Effector CD4-positive, alpha-beta T cell (primary cell): ENCODE results near the gene BCL2.

Source experiments
- DNase-seq: peaks from one replicate; pipeline ENCODE4 v3.0.0-alpha.2; 2020

Gene BCL2

DNA sequence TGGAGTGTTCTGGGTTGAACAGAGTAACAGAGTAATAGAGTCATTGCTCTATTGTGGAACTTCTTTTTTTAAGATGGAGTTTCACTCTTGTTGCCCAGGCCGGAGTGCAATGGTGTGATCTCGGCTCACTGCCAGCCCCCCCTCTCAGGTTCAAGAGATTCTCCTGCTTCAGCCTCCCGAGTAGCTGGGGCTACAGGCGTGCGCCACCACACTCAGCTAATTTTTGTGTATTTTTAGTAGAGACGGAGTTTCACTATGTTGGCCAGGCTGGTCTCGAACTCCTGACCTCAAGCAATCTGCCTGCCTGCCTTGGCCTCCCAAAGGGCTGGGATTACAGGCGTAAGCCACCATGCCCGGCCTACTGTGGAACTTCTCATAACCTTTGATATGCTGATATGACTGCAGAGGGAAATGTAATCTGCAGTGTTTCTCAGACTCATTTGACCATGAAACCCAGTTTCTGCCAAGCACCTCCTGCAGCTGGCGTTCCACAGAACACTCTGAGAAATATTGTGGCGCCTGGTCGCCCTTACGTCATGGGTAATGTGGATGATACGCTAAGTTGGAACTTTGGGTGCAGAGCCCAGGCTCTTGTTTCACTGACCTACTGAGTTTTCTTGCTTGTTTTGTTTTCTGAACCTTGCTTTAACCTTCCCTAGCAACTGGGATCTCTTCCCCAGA is 213.8 kb downstream of the BCL2 start:
- DNase-seq, result no peak

DNA sequence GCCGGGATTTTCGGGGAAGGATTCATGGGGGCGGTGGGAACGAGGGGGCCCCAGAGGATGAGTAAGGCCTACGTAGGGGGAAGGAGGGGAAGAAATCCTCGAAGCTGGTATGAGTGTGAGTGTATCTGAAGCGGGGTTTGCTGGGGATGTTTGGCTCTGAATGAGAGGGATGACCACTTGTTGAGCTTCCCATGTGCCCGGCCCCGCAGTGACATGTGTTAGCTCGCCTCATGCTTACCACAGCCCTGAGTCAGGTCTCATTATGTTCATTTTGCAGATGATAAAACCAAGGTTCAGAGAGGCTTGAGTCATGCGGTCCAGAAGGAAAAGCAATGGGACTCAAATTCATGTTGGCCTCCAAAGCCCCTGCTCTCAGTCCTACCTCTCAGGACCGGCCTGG is 214.7 kb downstream of the BCL2 start:
- DNase-seq, result no peak

DNA sequence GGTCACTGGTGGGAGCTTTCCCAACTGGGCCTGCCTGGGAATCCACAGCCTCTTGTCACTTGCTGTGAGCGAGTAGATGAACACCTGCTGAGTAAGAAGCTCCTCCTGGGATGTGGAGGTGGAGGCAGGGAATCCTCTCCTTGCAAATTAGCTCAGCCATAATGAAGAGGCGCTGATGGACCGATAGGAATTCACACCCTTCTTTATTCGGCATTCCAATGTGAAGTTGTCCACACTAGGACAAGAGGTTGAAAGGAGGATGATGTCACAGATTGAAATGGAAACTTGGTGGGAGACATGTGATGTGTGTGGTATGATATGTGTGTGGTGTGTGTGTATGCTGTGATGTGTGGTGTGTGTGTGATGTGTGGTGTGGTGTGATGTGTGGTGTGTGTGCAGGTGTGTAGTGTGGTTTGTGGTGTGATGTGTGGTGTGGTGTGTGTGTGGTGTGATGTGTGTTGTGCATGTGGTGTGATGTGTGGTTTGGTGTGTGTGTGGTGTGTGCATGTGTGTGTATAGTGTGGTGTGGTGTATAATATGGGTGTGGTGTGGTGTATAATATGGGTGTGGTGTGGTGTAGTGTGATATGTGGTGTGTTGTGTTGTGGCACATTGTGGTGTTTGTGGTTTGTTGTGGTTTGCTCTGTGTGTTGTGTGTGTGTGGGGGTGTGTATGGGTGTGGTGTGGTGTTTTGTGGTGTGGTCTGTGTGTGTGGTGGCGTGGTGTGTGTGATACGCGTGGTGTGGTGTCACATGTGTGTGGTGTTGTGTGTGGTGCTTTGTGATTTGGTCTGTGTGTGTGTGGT is 216.4 kb downstream of the BCL2 start:
- no peak for DNase-seq

DNA sequence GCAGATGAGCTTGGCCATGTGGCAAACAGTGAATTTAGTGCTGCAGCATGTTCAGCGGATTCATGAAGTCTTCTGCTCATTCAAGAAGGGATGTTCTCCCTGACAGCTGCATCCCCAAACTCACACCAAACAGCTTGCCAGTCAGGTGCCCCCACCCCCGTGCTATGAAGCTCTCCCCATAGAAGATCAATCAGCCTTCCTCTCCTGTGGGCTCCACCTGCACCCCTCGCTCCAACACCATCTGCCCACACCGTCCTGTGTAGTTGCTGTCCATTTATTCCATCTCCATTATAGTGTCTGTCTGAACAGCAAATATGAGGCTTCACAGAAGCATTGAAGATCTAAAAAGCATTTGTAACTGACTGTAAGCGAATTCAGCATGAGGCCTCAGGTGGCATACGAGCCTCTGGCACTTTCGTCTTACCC is 218.9 kb downstream of the BCL2 start:
- DNase-seq, result no peak

DNA sequence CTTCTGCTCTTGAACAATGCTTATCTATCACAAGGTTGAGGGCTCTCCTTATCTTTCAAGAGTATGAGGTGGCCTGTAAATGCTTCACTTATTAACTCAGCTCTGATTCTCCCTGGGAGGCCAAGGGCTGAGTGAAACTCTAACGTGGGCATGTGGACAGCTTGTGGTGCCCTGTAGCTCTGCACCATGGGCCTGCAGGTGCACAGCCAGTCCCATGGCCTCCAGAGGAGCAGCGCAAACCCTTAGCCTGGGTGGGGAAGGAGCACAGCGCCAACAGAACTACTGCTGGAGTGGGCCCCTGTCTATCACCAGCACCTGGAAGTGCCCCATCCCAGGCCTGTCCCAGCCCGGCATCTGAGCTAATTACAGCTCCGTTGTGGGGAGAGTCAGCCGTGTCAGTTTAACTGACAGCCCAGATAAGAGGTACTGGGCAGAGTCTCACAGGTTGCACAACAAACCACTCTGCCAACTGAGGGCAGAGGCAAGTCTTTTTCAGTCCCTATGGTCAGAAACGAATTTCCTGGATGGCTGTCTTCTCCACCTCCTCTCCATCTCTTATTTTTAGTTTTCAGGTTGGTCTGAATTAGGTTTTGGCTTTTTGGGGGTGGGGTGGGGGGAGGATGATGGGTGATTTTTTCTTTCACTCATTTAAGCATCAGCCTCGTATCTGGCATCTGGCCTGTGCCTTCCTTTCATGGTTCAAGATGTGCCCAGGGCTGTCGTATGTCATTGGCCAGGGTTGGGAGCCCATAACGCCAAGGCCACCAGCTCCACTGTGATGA is 219.5 kb downstream of the BCL2 start:
- no peak for DNase-seq

DNA sequence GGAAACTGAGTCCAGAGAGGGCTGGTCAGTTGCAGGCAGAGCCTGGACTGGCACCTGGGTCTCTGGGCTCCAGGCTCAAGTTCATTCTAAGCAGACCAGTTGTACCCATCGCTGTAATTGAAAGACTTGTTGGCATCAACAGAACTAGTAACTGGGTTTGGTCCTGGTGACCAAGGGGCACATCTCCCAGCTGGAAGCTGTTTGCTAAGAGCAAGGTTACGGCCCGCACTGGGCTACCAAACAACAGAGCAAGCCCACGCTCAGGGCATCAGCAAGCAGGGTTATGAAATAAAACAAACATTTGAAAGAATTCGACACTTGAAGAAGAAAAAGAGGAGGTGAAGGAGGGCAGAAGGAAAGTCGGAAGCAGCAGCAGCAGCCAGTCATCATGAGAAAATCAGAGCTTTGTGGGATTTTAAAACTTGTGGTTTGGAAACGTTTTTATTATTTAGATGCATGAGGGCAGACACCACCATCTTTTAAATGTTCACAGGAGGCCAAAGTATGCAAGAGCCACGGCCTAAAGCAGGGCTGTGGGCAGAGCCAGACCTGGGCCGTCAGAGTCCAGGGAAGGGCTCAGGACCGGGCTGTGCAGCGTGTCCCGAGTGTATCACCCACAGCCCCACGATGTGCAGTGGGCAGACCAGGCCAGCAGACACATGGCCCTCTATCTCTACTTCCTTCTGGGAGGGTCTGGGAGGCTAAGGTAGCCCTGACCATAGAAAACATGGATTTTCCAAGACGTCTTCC is 220.3 kb downstream of the BCL2 start:
- no peak for DNase-seq

DNA sequence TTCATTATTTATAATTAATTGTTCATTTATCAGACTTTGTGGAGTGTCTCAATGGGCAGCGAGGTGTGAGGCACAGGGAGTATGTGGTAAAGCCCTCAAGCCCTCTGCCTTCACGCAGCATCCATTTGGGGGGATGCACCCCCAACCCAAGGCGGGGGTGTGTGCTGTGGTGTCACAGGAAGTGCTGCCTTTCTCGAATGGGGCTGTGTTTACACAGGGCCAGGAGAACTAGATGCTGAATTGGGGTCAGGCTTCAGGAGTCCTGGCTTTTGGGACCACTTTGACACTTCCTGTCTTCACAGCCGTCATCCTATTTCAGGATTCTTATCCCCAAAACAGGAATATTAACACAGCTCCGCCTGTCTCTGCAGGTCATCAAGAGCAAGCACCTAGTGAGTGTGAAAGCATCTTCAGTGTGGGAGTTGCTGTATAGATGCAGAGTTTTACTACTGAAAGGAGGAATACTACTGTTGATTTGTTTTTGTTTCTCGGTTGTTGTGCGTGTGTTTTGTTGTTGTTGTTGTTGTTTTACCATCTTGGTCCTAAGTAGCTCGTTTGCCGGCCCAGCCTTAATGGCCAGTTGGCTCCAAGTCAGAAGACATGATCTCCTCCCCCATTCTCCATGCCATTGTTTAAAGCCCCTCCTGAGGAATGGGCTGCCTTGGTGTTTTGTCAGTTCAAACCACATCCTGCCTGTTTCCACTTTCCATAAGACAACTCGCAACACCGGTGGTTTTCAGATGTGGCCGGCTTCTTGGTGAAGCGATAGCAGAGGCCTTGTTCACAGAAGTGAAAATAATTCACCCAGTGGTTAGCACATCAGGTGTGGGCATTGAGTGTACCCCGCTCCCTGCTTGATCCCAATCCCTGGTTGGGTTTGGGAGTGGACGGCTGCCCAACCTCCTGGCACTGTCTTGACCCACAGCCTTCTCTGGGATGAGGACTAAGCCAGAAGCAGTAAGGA is 221.3 kb downstream of the BCL2 start:
- DNase-seq, result no peak

DNA sequence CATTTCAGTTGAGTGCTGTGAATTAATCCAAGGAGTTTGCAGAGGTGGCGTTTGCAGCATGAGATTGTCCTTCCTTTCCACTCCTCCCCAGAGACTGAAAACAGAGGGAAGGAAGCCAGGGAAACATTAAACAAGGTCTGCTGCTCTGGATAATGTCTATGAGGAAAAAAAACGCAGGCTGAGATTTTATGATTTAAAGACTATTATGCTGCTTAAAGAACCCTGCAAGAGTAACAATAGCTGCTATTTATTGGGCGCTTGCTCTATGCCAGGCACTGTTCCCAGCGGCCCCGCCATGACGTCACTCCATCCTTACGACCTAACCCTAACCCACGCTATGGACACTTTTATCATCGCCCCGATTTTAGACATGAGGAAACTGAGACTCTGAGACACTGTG is 222.4 kb downstream of the BCL2 start:
- DNase-seq, result no peak

DNA sequence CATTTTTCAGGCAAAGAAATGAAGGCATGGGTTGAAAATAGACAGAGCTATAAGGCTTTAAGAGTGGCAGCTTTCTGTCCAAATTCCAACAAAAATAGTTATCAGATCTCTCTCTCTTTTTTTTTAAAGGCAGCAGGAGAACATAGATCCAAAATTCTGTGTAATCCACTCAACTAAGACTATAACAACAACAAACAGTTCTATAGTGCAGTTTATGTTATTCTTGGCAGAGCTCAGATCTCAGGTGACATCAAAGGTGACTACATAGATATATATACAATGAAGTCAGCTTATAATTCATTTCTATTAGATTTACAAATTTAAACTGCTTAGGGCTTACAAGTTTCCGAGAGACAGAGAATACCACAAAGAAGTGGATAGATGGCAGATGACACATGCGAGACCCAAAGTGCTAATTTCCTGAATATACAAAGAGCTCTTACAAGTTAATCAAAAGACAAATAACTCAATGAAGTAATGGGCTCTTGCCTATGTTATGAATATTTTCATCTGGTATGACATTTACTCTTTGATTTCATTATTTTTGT is 223.2 kb downstream of the BCL2 start:
- DNase-seq, result no peak

DNA sequence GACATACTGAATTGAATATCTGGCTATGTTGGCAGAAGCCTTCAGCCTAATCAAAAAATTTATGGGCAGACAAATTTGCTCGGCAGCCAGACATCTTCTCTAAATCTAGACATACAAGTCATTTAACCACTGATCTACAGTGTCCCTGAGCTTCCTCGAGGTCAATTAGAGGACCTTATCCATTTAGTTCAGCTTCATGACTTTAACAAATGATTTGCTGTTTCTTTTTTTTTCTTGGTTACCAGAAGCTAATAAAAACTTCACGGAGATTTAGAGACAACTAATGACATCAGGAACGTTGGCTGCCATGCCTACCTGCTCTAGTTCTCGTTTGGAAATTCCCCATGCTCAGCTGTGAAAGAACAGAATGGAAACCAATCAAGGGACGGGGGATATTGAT is 223.8 kb downstream of the BCL2 start:
- DNase-seq, result no peak

DNA sequence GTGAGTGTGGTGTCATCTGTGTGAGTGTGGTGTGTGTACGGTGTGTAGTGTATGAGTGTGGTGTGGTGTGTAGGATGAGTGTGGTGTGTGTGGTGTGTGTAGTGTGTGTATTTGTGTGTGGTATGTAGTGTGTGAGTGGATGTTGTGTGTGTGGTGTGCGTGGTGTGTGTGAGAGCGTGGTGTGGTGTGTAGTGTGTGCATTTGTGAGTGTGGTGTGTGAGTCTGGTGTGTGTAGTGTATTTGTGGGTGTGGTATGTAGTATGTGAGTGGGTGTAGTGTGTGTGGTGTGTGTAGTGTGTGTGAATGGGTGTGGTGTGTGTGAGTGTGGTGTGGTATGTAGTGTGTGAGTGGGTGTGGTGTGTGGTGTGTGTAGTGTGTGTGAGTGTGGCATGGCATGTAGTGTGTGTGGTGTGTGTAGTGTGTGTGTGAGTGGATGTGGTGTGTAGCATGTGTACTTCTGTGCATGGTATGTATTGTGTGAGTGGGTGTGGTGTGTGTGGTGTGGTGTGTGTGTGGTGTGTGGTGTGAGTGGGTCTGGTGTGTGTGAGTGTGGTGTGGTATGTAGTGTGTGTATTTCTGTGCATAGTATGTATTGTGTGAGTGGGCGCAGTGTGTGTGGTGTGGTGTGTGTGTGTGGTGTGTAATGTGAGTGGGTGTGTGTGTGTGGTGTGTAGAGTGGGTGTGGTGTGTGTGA is 227.8 kb downstream of the BCL2 start:
- no peak for DNase-seq

DNA sequence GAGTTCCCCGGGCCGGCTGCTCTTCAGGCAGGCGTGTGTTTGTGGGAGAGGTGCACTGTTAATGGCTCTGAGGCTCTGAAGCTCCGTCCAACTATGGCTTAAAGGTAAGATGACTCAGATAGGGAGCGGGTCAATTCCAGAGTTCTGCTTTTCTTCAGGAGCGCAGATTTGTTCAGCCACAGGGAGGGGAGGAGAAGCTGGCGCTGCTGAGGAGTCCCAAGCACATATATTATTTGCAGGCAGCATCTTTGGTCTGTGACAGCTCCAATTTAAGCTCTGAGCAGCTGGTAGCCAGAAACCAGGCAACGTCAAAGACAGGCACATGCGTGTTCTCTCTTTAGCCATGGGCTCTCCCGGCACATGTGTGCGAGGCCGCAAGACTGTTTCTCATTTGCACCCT is 229.2 kb downstream of the BCL2 start:
- no peak for DNase-seq

DNA sequence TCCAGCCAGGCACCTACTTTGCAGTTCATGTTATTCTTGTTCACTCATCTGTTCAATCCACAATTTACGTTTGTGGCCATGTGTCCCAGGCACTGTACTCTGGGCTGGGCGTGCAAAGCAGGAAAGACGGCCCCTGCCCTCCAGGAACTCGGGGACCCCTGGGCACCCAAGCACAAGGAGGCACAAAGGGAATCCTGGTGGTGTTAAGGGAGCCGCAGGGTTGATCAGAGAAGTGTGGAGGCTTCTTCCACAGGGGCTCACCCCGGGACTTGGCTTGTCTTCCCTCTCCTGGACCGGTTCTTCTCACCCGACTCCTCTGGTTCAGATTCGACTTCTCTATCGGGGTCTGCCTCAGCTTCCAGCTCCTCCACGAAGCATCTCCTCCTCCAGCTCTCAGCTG is 230.5 kb downstream of the BCL2 start:
- DNase-seq, result no peak

DNA sequence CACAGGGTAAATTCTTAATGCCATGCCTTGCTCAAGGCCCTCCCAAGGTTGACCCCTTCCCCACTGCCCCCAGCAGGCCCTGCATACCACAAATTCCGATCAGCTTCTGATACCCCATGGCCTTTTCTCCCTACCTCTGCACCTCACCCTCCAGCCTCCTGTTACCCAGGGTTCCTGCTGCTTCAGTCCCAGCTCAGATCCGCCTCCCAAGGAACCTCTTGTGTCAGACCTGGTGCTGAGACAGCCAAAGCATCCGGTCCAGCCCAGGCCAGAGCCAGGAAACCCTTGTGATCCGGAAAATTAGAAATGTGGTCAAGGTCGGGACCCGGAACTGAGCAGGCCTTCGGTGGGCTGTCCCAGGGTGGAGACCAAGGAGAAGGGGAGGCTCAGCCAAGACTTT is 231.3 kb downstream of the BCL2 start:
- no peak for DNase-seq

DNA sequence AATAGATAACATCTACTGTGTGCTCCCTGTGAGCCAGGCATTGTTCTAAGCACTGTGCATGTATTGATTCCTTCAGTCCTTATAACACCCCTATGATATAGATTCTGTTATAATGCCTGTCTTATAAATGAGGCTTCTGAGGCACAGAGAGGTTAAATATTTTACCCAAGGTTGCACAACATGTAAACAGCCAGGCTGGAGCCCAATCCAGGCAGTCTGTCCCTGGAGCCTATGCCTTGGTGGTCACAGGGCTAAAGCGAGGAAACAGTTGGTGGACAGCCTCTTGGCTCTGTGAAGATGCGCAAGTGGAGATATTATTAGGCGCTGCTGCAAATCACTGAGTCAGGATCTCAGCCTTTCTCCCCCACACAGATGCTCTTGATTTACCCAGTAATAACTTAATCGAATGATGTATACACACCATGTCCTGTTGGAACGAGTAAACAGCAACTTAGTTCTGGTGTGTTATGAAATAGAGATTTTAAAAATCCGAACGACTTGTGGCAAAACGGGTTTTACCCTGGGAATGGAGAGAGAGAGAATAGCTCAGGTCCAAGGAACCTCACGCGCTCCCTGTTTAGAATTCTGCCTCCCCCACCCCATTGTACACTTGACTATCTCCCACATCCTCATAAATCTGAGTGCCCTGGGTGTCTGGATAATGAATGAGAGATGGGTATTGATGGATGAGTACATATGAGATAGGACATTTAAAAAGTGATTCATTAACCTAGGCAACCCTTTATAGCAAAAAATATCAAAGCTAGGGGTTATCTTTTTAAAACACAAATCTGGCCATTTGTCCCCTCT is 231.9 kb downstream of the BCL2 start:
- no peak for DNase-seq

DNA sequence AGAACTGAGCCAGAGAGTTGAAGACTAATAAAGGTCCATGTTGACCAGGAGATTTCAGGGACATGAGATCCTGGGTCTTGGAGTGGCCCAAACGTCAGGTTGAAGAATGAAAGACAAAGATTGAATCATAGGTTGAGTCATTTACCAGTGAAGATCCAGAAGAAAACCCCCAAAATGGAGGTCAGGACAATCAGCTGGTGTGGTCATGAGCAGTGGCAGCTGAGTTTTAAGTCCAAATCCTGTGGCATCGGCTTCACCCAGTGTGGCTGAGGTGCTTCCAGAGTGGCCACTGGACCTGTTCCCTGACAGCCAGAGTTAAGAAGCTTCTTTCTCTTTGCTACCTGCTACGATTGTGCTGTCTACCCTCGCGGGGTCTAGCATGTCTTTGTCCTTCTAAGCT is 234.0 kb downstream of the BCL2 start:
- no peak for DNase-seq

DNA sequence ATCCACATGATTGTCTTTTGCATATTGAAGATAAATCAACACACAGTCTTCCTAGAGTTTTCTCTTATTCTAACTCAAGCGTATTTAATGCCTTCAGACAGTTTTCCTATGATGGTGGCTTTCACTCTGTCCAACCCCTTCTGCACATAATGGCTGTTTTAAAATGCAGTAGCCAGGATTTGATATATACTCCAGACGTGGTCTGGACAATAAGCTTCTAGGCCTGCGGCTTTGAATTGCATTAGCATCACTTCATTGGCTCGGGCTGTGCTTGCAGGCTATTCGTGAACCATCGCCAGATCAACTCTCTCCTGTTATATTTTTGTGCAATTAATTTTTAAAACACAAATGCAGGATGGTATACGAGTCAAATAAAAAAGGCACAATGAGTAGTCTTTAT is 235.3 kb downstream of the BCL2 start:
- no peak for DNase-seq

DNA sequence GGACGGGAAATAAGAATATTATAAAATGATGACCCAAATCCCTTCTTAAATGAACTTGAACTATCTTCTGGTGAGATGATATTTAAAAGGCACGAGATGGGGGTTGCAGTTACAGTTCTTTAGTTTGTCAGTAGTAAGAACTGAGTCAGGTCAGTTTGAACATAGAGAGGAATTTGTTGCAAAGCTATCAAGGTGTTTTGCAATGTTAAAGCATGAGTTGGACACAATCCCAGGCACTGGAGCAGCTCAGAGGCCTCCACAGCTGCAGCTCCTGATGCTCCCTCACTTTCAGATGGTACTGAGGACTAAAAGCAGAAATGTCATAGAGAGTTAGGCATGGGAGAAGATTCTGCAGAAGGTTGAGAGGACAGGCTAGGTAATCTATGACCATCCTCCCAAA is 236.0 kb downstream of the BCL2 start:
- no peak for DNase-seq

DNA sequence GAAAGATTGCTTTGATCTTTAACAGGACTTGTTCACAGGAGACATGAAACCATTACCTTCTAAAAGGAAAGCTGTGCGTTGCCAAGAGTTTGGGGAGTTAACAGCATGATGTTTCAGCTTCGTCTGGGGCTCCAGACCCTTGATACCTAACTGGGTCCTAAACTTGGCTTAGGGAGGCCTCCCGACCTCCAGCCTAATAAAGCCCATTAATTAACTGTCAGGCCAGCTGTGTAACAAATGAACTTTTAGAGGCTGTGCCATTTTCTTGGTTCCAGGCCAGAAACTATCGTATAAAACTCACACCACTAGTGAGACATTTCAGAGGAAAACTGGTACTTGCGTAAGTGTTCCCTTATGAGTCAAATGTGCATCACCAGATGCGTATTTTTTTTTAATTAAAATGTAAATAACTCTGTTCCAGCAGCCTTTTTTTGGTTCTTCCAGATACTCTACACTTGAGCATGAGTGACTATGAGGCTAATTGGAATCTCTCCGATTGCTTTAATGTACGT is 236.5 kb downstream of the BCL2 start:
- DNase-seq, result no peak
